Measurements from ENCODE around the gene SLC2A14.
"Not testable (repeated sequence)": the region's sequence is repeated elsewhere in the genome, so short reads cannot be mapped to it uniquely, and the experiment has no call there.

Gene SLC2A14

GRCh38 chr12:7872566-7873319 lies at the start of gene SLC2A14:
SLC2A14 (minus strand) TSS chr12:7872915; CDS start chr12:7869880, 3,035 bp downstream.
- DNase-seq = no peak

GRCh38 chr12:7921181-7921580 lies 48.5 kb upstream of the SLC2A14 start:
- not testable (repeated sequence) for DNase-seq

- DNase-seq = not testable (repeated sequence)
Measured at GRCh38 chr12:7918268-7918590, 45.5 kb upstream of the SLC2A14 start.

GRCh38 chr12:7917392-7918267 lies 44.9 kb upstream of the SLC2A14 start:
- no peak for DNase-seq

GRCh38 chr12:7916936-7917335 lies 44.2 kb upstream of the SLC2A14 start:
- no peak for DNase-seq

- DNase-seq = no peak
Measured at GRCh38 chr12:7915661-7916403, 43.1 kb upstream of the SLC2A14 start.

GRCh38 chr12:7910106-7910505 lies 37.4 kb upstream of the SLC2A14 start:
- not testable (repeated sequence) for DNase-seq

- DNase-seq = no peak
Measured at GRCh38 chr12:7907009-7907408, 34.3 kb upstream of the SLC2A14 start.

- not testable (repeated sequence) for DNase-seq
Measured at GRCh38 chr12:7906303-7906702, 33.6 kb upstream of the SLC2A14 start.

GRCh38 chr12:7905600-7906125 lies 32.9 kb upstream of the SLC2A14 start:
- DNase-seq = not testable (repeated sequence)

- no peak for DNase-seq
Measured at GRCh38 chr12:7905071-7905470, 32.4 kb upstream of the SLC2A14 start.

GRCh38 chr12:7902416-7902815 lies 29.7 kb upstream of the SLC2A14 start:
- not testable (repeated sequence) for DNase-seq

GRCh38 chr12:7899755-7900154 lies 27.0 kb upstream of the SLC2A14 start:
- no peak for DNase-seq

- not testable (repeated sequence) for DNase-seq
Measured at GRCh38 chr12:7896726-7897125, 24.0 kb upstream of the SLC2A14 start.

- no peak for DNase-seq
Measured at GRCh38 chr12:7892186-7892980, 19.7 kb upstream of the SLC2A14 start.

GRCh38 chr12:7884689-7885088 lies 12.0 kb upstream of the SLC2A14 start:
- no peak for DNase-seq

GRCh38 chr12:7881736-7882120 lies 9.0 kb upstream of the SLC2A14 start:
- DNase-seq = not testable (repeated sequence)

GRCh38 chr12:7880952-7881735 lies 8.4 kb upstream of the SLC2A14 start:
- not testable (repeated sequence) for DNase-seq

GRCh38 chr12:7879246-7879645 lies 6.5 kb upstream of the SLC2A14 start:
- DNase-seq = no peak

GRCh38 chr12:7877420-7877819 lies 4.7 kb upstream of the SLC2A14 start:
- no peak for DNase-seq

GRCh38 chr12:7870335-7870734 lies 2.4 kb downstream of the SLC2A14 start:
- DNase-seq = no peak
